PC-9 (cell line): ENCODE results near the gene PGRMC1. TPM values are rescaled to one million over a fixed set of nuclear protein-coding genes. Genes with fewer than 3 reads are reported as not detected.
A peak's percentile ranks its signal among the peaks of the same experiment; 100 is the strongest.
"Not testable (repeated sequence)": the region's sequence is repeated elsewhere in the genome, so short reads cannot be mapped to it uniquely, and the experiment has no call there.

ENCODE experiments used
- BruUV-seq: library from RNA; stranded (reverse); fragments of 400-500 nt; replicated peaks from 2 replicates; lab custom pipeline; 2021; lab: Mats Ljungman, UMichigan
- CTCF ChIA-PET: fragments of 300-600 bp; sonication (Branson Sonifier 250); formaldehyde crosslinking; loops from one replicate; lab custom pipeline; 2022; ENCODE audit warnings: antibody characterized with exemption; lab: Charles Lee
- POLR2A ChIA-PET: fragments of 300-600 bp; sonication (Branson Sonifier 250); formaldehyde crosslinking; loops from one replicate; lab custom pipeline; 2022; ENCODE audit warnings: antibody characterized with exemption; ENCODE audit not compliant: unreplicated experiment; lab: Charles Lee
- DNase-seq, 2 experiments: peaks; one replicate each; pipeline versions ENCODE4 v3.0.0 to v3.0.0-alpha.2; 2015 to 2022; ENCODE audit warnings: mixed read lengths in 1 of 2
- H2AFZ ChIP-seq: fragments of 200-600 bp; sonication (generic); 2 replicates; pipeline ENCODE4 v1.8.1; 2017; ENCODE audit warnings: antibody characterized with exemption
- H3F3A ChIP-seq: fragments of 200-600 bp; sonication (generic); 2 replicates; pipeline ENCODE4 v1.8.1; 2017; ENCODE audit warnings: antibody characterized with exemption, mild to moderate bottlenecking, low read depth; ENCODE audit not compliant: insufficient read depth
- H3K27ac ChIP-seq: fragments of 200-600 bp; sonication (generic); 2 replicates; pipeline ENCODE4 v1.6.1; 2016; ENCODE audit warnings: mixed run types
- H3K27me3 ChIP-seq: fragments of 200-600 bp; sonication (generic); 2 replicates; pipeline ENCODE4 v1.6.1; 2016; ENCODE audit warnings: low read depth, mixed run types; ENCODE audit not compliant: insufficient read depth
- H3K36me3 ChIP-seq: fragments of 200-600 bp; sonication (generic); 2 replicates; pipeline ENCODE4 v1.6.1; 2016; ENCODE audit warnings: low read depth, mixed run types
- H3K4me1 ChIP-seq: fragments of 200-600 bp; sonication (generic); replicated peaks from 2 replicates; pipeline ENCODE4 v1.6.1; 2016; ENCODE audit warnings: mixed run types; ENCODE audit not compliant: insufficient read depth
- H3K4me2 ChIP-seq: fragments of 200-600 bp; sonication (generic); 2 replicates; pipeline ENCODE4 v1.6.1; 2017; ENCODE audit warnings: mixed run types
- H3K4me3 ChIP-seq: fragments of 200-600 bp; sonication (generic); 2 replicates; pipeline ENCODE4 v1.6.1; 2016; ENCODE audit warnings: mixed run types
- H3K79me2 ChIP-seq: fragments of 200-600 bp; sonication (generic); 2 replicates; pipeline ENCODE4 v1.6.1; 2017; ENCODE audit warnings: low read depth, mixed run types
- H3K9me2 ChIP-seq: fragments of 200-600 bp; sonication (generic); 2 replicates; pipeline ENCODE4 v1.8.1; 2017; ENCODE audit warnings: mild to moderate bottlenecking; ENCODE audit not compliant: insufficient read depth
- H3K9me3 ChIP-seq: fragments of 200-600 bp; sonication (generic); 2 replicates; pipeline ENCODE4 v1.8.1; 2016; ENCODE audit warnings: low read depth; ENCODE audit not compliant: insufficient read depth
- H4K20me1 ChIP-seq: fragments of 200-600 bp; sonication (generic); 2 replicates; pipeline ENCODE4 v1.8.1; 2017; ENCODE audit not compliant: insufficient read depth
- CTCF ChIP-seq: fragments of 200-600 bp; sonication (generic); conservative IDR thresholded peaks from 2 replicates; pipeline ENCODE4 v1.6.1; 2017; ENCODE audit warnings: mixed run types, antibody characterized with exemption, mild to moderate bottlenecking, moderate library complexity
- EZH2 ChIP-seq: fragments of 200-600 bp; sonication (generic); IDR thresholded peaks from 2 replicates; pipeline ENCODE4 v1.8.0; 2017; ENCODE audit warnings: antibody characterized with exemption, low read depth
- intact Hi-C: fragments of 100-400 bp; cut with micrococcal nuclease; formaldehyde crosslinking; loops from one replicate; pipeline ENCODE4 v1.10.0; 2022; ENCODE audit not compliant: unreplicated experiment
- total RNA-seq: library from RNA; stranded (reverse); gene quantifications from 2 replicates; pipeline ENCODE4 v1.2.3, GENCODE V29; 2021

PGRMC1 gene
- total RNA-seq, 1 experiment from 2014 or later: 204 TPM

GRCh38 chrX:119266364-119266995 is 30.4 kb downstream of the PGRMC1 start:
- DNase-seq: peak in 1 of 2 experiments; percentile 23
- CTCF ChIA-PET: interaction anchor here (0.5 to 0.6 kb wide), 3 partner anchors 31 to 209 kb away, joined by 4 to 5 read pairs (median 4); no protein-coding TSS in a partner anchor
- no TSS peak for BruUV-seq
- no peaks in the 10 kb centered on the region for H3K9me3 ChIP-seq
- intact Hi-C loops: loop anchor here (1.0 kb wide), 1 partner anchor 147 kb away; no protein-coding TSS in a partner anchor
- POLR2A ChIA-PET: no interaction called here
- H2AFZ ChIP-seq: no peak overlapping the region
- no peaks in the 10 kb centered on the region for H3K9me2 ChIP-seq
- no peaks in the 10 kb centered on the region for H3F3A ChIP-seq
- no peak overlapping the region for H3K4me2 ChIP-seq
- H4K20me1 ChIP-seq: no peaks in the 10 kb centered on the region
- no peaks in the 10 kb centered on the region for H3K27me3 ChIP-seq
- H3K79me2 ChIP-seq: no peaks in the 10 kb centered on the region
- H3K4me3 ChIP-seq: no peak overlapping the region
- no peaks in the 10 kb centered on the region for H3K36me3 ChIP-seq
- no peak for TF ChIP-seq EZH2
- peak; percentile 81 for TF ChIP-seq CTCF
- H3K4me1 ChIP-seq: no peaks in the 10 kb centered on the region
- no peak overlapping the region for H3K27ac ChIP-seq

GRCh38 chrX:119267115-119267514 is 31.0 kb downstream of the PGRMC1 start:
- H3K79me2 ChIP-seq, BruUV-seq, POLR2A ChIA-PET, H4K20me1 ChIP-seq, H3K27me3 ChIP-seq, H3K36me3 ChIP-seq, H3K4me3 ChIP-seq, H3F3A ChIP-seq, H2AFZ ChIP-seq, DNase-seq, CTCF ChIA-PET, H3K27ac ChIP-seq, H3K9me2 ChIP-seq, H3K9me3 ChIP-seq, H3K4me2 ChIP-seq, H3K4me1 ChIP-seq, intact Hi-C loops: not testable (repeated sequence)

- H3K27me3 ChIP-seq: no peaks in the 10 kb centered on the region
- H3K4me3 ChIP-seq: no peak overlapping the region
- H4K20me1 ChIP-seq: no peaks in the 10 kb centered on the region
- no peak overlapping the region for H2AFZ ChIP-seq
- no peaks in the 10 kb centered on the region for H3K9me2 ChIP-seq
- intact Hi-C loops: no loop called here
- no TSS peak for BruUV-seq
- H3K27ac ChIP-seq: no peak overlapping the region
- no peak overlapping the region for H3K4me2 ChIP-seq
- H3K36me3 ChIP-seq: no peaks in the 10 kb centered on the region
- no peaks in the 10 kb centered on the region for H3F3A ChIP-seq
- ChIA-PET POLR2A (no interaction called here), CTCF (no interaction called here)
- TF ChIP-seq CTCF (no peak), EZH2 (no peak)
- no peak for DNase-seq
- H3K79me2 ChIP-seq: no peaks in the 10 kb centered on the region
- H3K9me3 ChIP-seq: no peaks in the 10 kb centered on the region
- H3K4me1 ChIP-seq: no peaks in the 10 kb centered on the region
Measured at GRCh38 chrX:119272882-119273419, 36.9 kb downstream of the PGRMC1 start.
